ENCODE measurements around the gene DENND1A.

Gene DENND1A

DNA sequence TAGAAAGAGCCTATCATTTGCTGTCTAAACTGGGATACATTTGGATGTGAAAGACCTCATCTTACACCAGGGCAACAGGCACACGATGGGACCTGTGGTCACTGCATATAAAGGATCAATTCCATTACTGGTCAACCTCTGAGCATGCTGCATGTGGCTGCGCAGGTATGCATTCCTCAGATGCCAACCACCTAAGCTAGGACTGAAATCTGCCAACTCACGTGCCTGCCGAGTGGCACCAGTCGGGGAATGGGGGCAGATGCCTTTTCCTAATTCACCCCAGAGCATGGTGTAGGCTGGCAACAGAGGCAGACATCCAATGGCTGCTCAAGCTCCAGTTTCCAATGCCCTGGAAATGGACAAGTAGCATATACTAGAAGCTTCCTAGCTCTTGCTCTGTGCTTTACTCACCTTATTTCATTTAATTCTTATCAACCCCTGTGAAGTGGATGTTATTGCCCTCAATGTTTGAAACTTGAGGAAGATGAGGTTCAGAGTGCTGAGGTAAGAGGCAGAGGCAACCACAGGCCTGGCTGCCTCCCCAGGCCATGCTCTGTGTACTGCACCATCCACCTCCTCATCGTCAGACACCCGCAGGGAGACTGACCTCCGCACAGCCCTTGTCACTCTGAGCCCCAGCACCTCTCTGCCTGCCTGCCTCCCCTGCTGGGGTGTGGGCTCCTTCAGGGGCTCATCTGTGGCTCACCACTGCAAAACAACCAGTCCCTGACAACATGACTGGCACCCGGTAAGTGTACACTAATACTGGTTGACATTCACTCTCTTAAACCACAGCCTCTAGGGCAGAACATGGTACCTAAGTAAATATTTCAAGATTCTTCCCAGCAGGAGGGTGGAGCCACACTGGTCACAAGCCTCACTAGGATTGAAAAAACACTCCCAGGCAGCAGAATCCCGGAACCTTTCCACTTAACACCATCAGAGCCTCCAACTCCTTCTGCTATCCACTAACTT is 345.4 kb downstream of the DENND1A start:
- no peak for DNase-seq (ENCODE audit: low read depth in 2 of 2)

- DNase-seq (ENCODE audit: low read depth in 2 of 2): no peak
Observed at GRCh38 chr9:123583646-123584045, 346.3 kb downstream of the DENND1A start.

DNA sequence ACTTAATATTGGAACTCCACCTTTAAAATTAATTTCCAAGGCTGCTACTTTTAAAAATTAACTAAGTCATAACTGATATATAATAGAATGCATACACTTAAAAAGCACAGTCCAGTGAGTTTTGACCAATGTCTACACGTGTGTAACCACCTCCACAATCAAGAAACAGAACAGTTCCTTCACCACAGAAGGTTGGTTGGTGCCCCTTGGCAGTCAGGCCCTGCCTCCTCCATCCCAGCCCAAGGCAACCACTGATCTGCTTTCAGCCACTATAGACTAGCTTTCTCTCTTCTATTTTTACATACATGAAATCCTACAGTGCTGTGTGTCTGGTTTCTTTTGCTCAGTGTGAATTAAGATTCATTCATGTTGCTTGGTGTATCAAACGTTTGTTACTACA is 358.7 kb downstream of the DENND1A start:
- no peak for DNase-seq (ENCODE audit: low read depth in 2 of 2)

DNA sequence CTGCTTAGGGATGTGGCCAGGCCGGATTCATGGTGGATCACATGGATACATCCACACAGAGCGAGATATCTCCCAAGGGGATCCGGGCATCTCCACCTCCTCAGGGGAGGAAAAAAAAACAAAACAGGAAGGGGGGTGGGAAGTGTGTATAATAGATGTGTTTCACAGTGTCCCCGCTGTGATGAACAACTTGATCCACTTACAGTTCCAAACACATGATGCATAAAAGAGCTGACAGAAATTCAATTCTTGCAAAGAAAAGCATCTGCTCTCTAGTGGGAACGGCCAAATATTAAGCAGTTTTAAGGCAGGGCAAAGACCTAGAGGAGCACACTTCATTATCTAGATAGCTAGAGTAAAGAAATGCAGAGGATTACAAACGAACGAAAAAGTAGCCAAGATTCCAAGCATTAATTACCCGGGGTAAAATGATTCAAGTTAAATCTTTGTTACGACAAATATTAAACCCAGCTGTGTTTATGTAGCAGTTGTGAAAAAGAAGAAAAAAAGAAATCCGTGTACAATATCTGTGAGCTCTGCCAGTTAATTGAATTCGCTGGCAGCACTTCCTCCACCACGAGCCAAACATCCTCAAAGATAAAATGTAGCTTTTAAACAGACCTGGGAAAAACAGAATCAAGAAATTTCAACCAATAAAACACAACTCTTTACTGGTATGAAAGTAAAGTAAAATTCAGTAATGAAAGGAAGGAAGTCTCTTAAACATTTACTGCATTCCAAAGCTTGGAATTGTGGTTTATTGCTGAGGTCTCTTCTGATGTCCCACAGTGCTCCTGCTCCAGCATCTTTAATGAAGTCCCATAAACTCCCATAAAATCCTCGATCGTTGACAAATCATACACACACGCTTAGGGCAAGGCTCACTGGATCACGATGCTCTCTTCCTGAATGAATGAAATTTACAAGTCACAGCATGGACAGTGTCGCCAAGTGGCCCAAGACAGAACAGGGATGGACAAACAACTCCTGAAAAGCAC is 360.9 kb downstream of the DENND1A start:
- no peak for DNase-seq (ENCODE audit: low read depth in 2 of 2)

GRCh38 chr9:123567013-123567412 is 362.9 kb downstream of the DENND1A start:
- no peak for DNase-seq (ENCODE audit: low read depth in 2 of 2)

DNA sequence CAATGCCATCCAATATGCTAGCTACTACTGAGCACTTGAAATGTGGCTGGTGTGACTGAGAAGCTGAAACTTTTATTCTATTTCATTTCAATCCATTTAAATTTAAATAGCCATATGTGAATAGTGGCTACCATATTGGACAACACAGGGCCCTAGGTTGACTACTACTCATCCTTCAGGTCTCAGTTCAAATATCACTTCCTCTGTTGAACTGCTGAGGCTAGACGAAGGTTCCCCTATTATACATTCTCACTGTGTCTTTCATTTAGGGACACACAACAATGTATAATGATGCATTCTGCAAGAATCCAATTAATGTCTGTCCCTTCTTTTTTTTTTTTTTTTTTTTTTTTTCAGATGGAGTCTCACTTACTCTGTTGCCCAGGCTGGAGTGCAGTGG is 365.3 kb downstream of the DENND1A start:
- DNase-seq (ENCODE audit: low read depth in 2 of 2): no peak

- DNase-seq (ENCODE audit: low read depth in 2 of 2): no peak
Observed at GRCh38 chr9:123562844-123563346, 367.0 kb downstream of the DENND1A start.

- no peak for DNase-seq (ENCODE audit: low read depth in 2 of 2)
Observed at GRCh38 chr9:123561046-123561445, 368.9 kb downstream of the DENND1A start.

DNA sequence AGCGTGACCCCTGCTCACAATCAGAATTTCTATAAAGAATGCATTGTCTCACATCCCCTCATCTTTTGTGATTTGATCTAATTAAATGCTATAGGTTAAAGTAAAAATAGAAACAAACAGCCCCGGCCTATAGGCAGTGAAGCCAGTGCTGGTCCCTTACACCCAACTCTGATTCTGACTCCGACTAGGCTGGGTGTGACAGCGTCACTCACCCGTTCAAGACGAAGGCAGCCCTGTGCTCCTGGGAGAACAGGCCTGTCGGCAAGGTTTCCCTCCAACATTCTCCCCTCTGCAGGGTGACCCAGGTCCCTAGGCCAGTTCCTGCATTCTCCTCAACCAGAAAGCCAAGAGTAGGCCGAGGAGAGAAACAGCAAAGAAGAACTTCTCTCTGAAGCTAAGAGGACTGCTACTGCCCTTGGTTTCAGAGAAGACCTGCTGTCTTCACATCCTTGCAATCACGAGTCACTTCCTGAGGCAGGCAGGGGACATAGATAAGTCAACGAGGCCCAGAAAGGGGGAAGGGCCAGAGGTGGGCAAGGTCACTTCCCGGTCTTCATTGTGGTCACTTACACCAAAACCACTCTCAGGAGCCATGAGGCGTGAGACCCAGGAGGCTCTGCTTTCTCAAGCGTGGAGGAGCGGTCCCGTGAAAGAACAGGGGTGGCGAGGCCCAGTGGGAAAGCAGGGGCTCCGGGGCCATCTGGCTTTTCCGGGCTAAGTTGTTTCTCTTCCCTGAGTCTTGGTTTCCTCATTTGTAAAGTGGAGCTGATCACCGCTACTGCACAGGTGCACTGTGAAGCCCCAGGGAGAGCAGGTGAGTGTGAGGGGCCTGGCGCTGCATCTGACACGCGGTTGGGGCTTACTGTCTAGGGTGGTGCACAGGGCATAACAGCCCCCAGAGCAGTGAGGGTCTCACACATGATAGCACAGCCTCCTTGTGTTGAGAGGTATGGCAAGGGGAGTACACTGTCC is 373.2 kb downstream of the DENND1A start:
- no peak for DNase-seq (ENCODE audit: low read depth in 2 of 2)

GRCh38 chr9:123555646-123556045 is 374.3 kb downstream of the DENND1A start:
- DNase-seq (ENCODE audit: low read depth in 2 of 2): no peak

GRCh38 chr9:123552530-123552929 is 377.4 kb downstream of the DENND1A start:
- no peak for DNase-seq (ENCODE audit: low read depth in 2 of 2)

GRCh38 chr9:123551734-123552133 is 378.2 kb downstream of the DENND1A start:
- no peak for DNase-seq (ENCODE audit: low read depth in 2 of 2)

- DNase-seq (ENCODE audit: low read depth in 2 of 2): no peak
Observed at GRCh38 chr9:123550797-123551196, 379.1 kb downstream of the DENND1A start.

- DNase-seq (ENCODE audit: low read depth in 2 of 2): no peak
Observed at GRCh38 chr9:123550012-123550411, 379.9 kb downstream of the DENND1A start.

DNA sequence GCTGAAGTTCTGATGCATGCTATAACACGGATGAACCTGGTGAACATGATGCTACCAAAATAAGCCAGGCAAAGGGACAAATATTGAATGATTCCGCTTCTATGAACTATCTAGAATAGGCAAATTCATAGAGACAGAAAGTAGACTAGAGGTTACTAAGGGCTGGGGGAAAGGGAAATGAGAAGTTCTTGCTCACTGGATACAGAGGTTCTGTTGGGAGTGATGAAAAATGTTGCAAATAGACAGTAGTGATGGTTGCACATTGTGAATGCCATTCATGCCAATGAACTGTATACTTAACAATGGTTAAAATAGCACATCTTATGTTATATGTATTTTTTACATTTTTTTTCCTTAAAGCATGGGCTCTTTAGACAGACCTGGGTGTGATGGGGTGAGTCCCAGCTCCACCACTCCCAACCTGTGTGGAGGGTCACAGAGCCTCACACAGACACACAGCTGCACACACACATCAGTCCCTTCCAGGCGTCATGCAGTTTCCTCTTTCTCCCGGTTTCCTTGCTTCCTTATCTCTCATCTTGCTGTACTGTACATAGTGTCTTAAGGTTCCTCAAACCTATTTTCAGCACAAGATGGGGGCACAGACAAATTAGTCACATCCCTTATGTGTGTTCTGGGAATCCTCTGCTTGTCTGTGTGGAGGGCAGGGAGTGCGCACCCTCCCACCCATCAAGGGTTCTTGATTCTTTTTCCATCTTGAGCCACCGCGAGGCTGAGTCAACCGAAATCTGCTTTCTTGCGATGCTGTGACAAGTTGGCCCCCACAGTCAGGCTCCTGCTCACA is 381.0 kb downstream of the DENND1A start:
- DNase-seq (ENCODE audit: low read depth in 2 of 2): peak; percentile 21 to 24

GRCh38 chr9:123544007-123544827 is 385.7 kb downstream of the DENND1A start:
- no peak for DNase-seq (ENCODE audit: low read depth in 2 of 2)

GRCh38 chr9:123543492-123543891 is 386.4 kb downstream of the DENND1A start:
- no peak for DNase-seq (ENCODE audit: low read depth in 2 of 2)

DNA sequence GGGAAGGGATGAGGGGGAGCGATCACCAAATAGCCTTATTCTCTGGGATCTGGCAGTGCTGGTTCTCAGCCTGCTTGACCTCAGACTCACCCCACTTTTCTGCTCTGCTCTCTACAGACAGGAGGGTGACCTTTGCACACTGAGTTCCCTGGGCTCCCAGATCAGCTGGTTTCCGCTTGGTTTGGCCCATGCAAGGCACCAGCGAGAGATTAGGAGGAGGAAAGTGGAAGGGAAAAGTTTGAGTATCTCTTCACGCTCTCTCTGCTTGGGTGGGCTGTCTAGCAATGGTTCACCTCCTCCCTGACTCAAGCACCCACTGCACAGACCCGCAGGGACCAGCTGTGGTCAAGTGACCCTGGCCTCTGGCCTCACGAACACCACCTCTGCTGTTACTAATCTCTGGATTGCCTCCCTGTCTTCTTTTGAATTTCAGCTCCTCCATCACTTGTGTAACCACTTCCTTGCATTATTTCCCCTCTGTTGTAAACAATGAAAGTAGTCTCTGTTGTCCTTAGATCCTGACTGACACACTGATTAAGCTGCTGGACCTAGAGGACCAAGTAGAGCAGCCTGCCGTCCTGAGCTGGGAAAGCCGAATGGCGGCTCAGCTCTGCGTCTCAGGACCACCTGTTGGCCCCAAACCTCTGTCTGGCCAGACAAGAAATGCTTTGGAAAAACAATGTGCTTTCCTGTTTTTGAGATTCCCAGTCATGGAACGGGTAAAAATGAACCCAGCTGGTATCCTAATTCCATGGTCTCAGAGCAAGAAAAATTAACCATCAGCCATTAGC is 387.3 kb downstream of the DENND1A start:
- DNase-seq (ENCODE audit: low read depth in 2 of 2): no peak
